Parathyroid adenoma (tissue), 2 donors: ENCODE measurements around the gene FBXO24.
A peak's percentile ranks its signal among the peaks of the same experiment; 100 is the strongest.

Experiments
- H2AFZ ChIP-seq: fragments of 300-600 bp; sonication (generic); one replicate; pipeline ENCODE4 v1.7.0; 2017; ENCODE audit warnings: antibody characterized with exemption, mild to moderate bottlenecking
- H3K27ac ChIP-seq: fragments of 300-600 bp; sonication (generic); one replicate; pipeline ENCODE4 v1.7.0; 2017
- H3K27me3 ChIP-seq: fragments of 300-600 bp; sonication (generic); one replicate; pipeline ENCODE4 v1.7.0; 2017; ENCODE audit warnings: low read length; ENCODE audit not compliant: control insufficient read depth, insufficient read depth
- H3K36me3 ChIP-seq: fragments of 300-600 bp; sonication (generic); one replicate; pipeline ENCODE4 v1.7.0; 2017; ENCODE audit warnings: low read length; ENCODE audit not compliant: control insufficient read depth, insufficient read depth
- H3K4me1 ChIP-seq: fragments of 300-600 bp; sonication (generic); one replicate; pipeline ENCODE4 v1.7.0; 2017; ENCODE audit warnings: control low read depth
- H3K4me2 ChIP-seq: fragments of 300-600 bp; sonication (generic); one replicate; pipeline ENCODE4 v1.7.0; 2017; ENCODE audit warnings: low read length
- H3K4me3 ChIP-seq: fragments of 300-600 bp; sonication (generic); one replicate; pipeline ENCODE4 v1.7.0; 2017; ENCODE audit warnings: low read depth, low read length
- H3K79me2 ChIP-seq: fragments of 300-600 bp; sonication (generic); one replicate; pipeline ENCODE4 v1.7.0; 2017; ENCODE audit warnings: control low read depth
- H3K9ac ChIP-seq: fragments of 300-600 bp; sonication (generic); one replicate; pipeline ENCODE4 v1.7.0; 2017; ENCODE audit warnings: mild to moderate bottlenecking
- H3K9me3 ChIP-seq: fragments of 300-600 bp; sonication (generic); one replicate; pipeline ENCODE4 v1.7.0; 2017; ENCODE audit warnings: low read length; ENCODE audit not compliant: control insufficient read depth
- TF ChIP-seq, protein P1 (sequence below): fragments of 300-600 bp; sonication (generic); IDR thresholded peaks from one replicate; pipeline ENCODE4 v1.7.0; 2017; ENCODE audit warnings: antibody characterized with exemption, mild to moderate bottlenecking
- donor health status: primary hyperparathyroidism.

FBXO24 gene

DNA sequence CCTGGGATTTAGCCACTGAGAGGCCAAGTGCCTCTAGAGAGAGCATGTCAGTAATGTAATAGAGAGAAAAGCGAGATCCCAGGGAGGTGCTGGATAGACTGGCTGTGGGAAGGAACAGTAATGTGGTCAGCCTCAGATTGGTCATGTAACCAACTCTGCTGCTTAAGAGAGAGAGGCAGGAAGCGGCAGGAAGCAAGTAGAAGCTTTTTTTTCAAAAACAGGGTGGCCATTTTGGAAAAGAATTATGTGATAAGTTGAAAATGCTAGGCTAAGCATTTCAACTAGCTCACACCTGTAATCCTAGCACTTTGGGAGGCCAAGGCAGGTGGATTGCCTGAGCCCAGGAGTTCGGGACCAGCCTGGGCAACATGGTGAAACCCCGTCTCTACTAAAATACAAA lies 12.3 kb downstream of the FBXO24 start:
- TF ChIP-seq, protein P1, sequence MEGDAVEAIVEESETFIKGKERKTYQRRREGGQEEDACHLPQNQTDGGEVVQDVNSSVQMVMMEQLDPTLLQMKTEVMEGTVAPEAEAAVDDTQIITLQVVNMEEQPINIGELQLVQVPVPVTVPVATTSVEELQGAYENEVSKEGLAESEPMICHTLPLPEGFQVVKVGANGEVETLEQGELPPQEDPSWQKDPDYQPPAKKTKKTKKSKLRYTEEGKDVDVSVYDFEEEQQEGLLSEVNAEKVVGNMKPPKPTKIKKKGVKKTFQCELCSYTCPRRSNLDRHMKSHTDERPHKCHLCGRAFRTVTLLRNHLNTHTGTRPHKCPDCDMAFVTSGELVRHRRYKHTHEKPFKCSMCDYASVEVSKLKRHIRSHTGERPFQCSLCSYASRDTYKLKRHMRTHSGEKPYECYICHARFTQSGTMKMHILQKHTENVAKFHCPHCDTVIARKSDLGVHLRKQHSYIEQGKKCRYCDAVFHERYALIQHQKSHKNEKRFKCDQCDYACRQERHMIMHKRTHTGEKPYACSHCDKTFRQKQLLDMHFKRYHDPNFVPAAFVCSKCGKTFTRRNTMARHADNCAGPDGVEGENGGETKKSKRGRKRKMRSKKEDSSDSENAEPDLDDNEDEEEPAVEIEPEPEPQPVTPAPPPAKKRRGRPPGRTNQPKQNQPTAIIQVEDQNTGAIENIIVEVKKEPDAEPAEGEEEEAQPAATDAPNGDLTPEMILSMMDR, result no peak
- Histone ChIP-seq H3K79me2 (no peaks in the 10 kb centered on the region), H3K9me3 (no peaks in the 10 kb centered on the region), H2AFZ (no peak overlapping the region), H3K4me2 (no peak overlapping the region), H3K4me1 (no peaks in the 10 kb centered on the region), H3K27me3 (no peaks in the 10 kb centered on the region), H3K9ac (no peak overlapping the region), H3K4me3 (no peak overlapping the region), H3K27ac (no peak overlapping the region), H3K36me3 (no peaks in the 10 kb centered on the region)

DNA sequence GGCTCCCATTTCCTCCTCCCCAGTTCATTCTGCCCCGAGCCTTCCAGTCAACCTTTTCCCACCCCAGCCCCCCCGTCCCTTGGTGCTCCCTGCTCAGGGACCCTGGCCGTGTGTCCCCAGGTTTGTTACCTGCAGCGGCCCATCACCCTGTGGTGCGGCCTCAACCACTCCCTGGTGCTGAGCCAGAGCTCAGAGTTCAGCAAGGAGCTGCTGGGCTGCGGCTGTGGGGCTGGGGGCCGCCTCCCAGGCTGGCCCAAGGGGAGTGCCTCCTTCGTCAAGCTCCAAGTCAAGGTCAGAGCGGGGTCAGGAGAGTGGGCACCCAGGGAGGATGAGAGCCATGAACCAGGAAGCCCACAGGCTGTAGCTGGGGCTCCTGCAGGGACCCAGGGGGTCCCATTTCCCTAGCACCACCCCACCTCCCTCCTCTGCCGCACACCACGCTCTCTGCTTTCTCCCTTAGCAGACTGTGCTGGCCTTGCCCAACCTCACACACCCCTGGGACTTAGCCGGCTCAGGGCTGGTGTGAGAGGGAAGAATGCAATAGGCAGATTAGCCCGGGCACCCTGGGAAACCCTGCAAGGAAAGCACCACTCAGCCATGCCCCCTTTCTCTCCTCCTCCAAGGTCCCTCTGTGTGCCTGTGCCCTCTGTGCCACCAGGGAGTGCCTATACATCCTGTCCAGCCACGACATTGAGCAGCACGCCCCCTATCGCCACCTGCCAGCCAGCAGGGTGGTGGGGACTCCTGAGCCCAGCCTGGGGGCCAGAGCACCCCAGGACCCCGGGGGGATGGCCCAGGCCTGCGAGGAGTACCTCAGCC lies 14.0 kb downstream of the FBXO24 start:
- Histone ChIP-seq H3K4me1 (no peaks in the 10 kb centered on the region), H3K4me2 (no peak overlapping the region), H3K27ac (no peak overlapping the region), H3K9me3 (no peaks in the 10 kb centered on the region), H3K36me3 (no peaks in the 10 kb centered on the region), H3K27me3 (no peaks in the 10 kb centered on the region), H3K4me3 (no peak overlapping the region), H2AFZ (no peak overlapping the region), H3K9ac (no peak overlapping the region), H3K79me2 (no peaks in the 10 kb centered on the region)
- TF ChIP-seq, protein P1, result no peak

DNA sequence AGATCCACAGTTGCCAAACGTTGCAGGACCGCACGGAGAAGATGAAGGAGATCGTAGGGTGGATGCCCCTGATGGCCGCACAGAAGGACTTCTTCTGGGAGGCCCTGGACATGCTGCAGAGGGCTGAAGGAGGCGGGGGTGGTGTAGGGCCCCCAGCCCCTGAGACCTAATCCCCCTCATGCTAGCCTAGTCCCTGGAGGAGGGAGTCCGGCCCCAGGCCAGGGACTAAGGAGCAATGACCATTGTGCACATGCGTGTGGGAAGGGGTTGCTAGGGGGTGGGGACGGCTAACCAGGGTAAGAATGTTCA lies 14.6 kb downstream of the FBXO24 start:
- Histone ChIP-seq H3K36me3 (no peaks in the 10 kb centered on the region), H3K27ac (no peak overlapping the region), H3K79me2 (no peaks in the 10 kb centered on the region), H3K4me2 (no peak overlapping the region), H3K4me1 (no peaks in the 10 kb centered on the region), H2AFZ (no peak overlapping the region), H3K9me3 (no peaks in the 10 kb centered on the region), H3K27me3 (no peaks in the 10 kb centered on the region), H3K9ac (no peak overlapping the region), H3K4me3 (no peak overlapping the region)
- TF ChIP-seq, protein P1, result no peak

DNA sequence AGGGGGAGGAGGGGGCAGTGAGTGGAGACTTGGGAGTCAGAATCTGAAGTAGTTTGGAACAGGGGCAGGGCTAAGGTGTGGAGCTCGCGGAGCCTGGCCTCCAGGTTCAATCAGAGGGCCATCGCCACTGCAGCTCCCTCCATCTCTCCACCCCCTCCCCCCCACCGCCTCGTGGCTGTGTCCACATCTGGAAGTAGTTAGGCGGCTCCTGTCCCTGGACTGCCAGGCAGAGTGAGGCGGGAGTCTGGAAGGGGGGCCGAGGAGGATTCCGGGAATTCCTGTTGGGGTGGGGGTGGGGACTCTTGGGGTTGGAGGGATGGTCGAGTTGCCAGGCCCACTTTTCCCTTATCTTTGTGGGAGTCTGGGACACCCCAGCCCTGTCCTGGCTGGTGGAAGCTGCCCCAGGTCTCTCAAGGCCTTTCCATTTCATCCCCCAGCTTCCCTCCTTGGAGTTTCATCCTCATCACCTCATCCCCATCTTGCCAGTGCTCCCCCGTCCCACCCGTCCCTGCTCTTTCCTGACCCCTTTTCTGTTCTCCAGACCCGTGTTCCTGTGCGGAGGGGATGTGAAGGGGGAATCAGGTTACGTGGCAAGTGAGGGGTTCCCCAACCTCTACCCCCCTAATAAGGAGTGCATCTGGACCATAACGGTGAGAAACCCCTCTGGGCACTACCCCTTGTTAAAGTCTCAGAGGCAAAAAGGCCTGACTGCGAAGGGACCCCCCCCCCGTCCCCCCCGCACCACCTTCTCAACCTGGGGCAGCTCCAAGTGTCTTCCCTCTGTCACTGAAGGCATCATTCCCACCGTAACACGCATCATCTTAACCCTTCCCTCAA lies 17.0 kb downstream of the FBXO24 start:
- Histone ChIP-seq H3K79me2 (no peaks in the 10 kb centered on the region), H3K4me1 (no peaks in the 10 kb centered on the region), H2AFZ (peak overlapping the region; percentile 72), H3K9me3 (no peaks in the 10 kb centered on the region), H3K36me3 (no peaks in the 10 kb centered on the region), H3K4me2 (peak overlapping the region; percentile 59), H3K27ac (peak overlapping the region; percentile 8), H3K9ac (no peak overlapping the region), H3K4me3 (peak overlapping the region; percentile 36), H3K27me3 (no peaks in the 10 kb centered on the region)
- TF ChIP-seq, protein P1, result no peak
